GM18873 (cell line): ENCODE data around the gene ABHD12.
"Not testable (repeated sequence)": the region's sequence is repeated elsewhere in the genome, so short reads cannot be mapped to it uniquely, and the experiment has no call there.

ENCODE experiments used
- ATAC-seq: cut with Tn5 transposase; IDR thresholded peaks from one replicate; pipeline ENCODE4 v1.9.1; 2021; ENCODE audit warnings: mild to moderate bottlenecking, moderate library complexity, moderate number of reproducible peaks; ENCODE audit not compliant: unreplicated experiment, low FRiP score

ABHD12 gene

DNA sequence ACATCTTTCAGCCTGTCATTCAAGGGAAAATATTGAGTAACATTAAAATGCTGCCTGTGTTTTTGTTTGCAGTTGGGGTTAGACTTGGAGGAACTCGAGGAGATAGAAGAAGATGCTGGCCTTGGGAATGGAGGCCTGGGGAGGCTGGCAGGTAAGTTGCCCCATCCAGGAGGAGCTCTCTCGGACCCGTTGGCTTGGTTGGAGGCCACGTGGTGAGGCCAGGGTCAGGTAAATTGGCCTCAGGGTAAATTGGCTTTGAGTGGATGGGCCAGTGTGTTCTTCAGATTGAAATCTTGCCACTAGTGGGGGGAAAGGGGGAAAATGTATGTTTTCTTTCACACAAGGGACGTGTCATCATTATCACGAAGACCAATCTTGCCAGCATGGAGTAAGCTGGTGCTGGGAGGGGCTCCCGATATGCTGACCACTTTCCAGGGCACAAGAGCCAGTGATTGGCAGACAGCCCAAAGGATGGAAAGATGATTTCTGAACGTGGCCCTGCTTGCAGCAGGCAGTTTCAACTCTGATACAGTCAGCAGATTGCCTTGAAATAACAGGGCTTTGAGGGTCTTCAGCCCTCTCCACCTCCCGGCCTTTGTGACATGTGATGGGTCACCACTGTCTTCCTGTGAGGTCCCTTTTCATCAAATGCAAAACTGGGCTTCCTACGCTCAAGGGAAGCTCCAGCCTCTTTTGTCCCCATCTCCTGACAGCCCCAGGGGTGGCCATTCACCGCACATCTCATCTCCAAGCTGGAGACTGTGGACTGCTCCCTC is 121.4 kb downstream of the ABHD12 start:
- no peak for ATAC-seq

DNA sequence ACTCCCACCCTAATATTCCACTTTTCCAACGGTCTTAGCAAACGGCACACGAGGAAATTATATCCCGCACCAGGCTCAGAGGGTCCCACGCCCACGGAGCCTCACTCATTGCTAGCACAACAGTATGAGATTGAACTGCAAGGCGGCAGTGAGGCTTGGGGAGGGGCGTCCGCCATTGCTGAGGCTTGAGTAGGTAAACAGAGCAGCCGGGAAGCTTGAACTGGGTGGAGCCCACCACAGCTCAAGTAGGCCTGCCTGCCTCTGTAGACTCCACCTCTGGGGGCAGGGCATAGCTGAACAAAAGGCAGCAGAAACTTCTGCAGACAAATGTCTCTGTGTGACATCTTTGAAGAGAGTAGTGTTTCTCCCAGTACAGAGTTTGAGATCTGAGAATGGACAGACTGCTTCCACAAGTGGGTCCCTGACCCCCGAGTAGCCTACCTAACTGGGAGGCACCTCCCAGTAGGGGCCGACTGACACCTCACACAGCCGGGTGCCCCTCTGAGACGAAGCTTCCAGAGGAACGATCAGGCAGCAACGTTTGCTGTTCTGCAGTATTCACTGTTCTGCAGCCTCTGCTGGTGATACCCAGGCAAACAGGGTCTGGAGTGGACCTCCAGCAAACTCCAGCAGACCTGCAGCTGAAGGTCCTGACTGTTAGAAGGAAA is 129.7 kb downstream of the ABHD12 start:
- not testable (repeated sequence) for ATAC-seq

DNA sequence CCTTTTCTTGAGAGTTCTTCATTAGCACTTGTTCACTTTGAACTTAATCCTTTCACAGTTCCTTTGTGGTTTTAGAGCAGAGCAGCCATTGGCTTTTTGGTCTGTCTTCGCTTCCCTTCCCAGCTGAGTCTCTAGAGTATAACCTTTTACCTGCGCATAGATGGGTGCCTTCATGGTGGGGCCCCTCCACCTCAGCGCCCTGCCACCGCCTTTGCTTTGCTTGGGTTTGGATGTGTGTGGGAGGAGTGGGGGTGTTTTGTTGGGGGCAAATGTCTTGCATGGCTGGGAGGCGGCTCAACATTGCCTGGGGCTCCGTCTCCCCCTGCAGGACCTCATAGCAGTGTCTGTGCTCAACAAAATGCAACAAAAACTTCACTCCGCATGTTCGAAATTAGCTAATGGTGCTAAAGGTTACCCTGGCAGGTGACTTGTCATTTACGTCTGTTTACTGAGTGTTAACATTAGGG is 130.8 kb downstream of the ABHD12 start:
- ATAC-seq, result no peak

DNA sequence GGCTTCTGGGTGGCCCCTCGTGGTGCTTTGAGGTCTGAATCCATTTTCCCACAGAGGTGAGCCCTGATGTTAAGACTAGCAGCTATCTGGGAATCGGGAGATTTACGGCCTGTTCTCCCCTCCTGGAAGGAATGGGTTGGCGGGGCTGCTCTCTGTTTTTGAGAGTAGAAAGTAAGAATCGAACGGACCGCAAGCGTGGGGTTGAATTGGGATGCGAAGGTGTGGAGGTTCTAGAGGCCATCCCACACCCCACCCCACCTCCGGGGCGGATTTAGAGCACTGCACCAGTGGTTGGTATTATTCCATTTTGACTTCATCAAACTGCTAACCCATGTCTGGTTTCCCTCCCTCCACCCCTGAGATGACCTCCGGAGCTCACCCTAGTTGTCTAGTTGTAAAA is 131.3 kb downstream of the ABHD12 start:
- no peak for ATAC-seq

DNA sequence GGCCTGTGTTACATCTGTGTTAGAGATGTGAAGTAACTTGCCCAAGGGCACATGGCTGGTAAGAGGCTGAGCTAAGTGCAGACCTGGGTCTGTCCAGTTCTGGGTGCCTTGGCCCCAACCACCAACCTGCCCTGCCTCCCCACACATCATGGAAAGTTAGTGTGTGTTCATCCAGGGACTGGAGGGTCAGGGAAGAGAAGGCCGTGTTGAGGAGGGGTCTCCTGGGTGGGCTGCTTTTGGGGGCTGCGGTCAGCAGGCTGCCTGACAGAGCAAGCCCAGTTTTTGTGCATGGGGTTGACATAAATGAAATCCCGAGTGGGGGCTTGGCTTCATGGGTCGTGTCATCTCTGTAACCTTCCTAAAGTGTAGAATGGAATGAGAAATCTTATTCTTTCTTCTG is 131.8 kb downstream of the ABHD12 start:
- ATAC-seq, result no peak

DNA sequence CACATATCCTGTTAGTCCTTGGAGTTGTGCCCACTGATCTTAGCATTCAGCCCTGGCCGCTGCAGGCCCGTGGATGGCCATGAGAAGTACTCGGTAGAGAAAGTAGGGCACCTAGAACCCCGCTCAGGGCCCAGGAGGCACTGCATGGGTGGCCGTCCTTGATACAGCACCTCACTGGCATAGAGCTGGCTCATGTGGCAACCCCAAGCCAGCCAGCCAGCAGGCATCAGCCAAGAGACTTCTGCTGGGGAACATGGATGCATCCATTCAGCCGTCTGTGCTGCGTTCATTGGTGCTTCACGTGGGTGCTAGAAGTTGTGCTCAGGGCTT is 132.2 kb downstream of the ABHD12 start:
- no peak for ATAC-seq

DNA sequence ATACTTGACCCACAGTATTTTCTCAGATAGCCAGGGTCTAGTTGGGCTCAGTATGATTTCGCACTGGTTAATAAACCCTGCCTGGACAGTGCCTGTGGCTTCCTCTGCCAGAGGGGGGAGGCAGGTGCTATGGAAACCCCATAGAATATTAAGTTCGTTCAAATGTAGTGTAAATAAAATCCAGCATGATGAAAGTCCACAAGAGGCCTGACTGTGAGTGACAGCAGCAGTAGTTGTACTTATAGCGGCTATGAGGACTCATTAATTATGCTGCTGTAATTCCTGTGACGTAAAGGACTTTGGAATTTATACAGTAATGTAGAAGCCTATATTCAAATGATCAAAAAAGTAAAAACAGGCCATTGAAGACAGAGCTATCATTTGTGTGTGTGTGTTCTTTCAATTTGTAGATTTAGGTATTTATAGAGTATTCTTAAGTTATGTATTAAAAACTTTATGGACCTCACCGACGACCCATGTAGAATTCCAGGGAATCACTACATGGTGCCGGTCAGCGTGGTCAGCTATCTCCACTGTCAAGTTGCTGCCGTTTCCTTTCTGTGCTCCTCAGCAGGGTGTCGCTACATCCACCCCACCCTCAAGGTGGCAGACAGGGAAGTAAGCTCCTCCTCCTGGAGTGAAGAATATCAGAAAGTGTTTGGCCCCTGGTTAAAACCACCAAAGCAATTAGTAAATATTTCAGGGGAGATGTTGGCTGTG is 132.7 kb downstream of the ABHD12 start:
- no peak for ATAC-seq

DNA sequence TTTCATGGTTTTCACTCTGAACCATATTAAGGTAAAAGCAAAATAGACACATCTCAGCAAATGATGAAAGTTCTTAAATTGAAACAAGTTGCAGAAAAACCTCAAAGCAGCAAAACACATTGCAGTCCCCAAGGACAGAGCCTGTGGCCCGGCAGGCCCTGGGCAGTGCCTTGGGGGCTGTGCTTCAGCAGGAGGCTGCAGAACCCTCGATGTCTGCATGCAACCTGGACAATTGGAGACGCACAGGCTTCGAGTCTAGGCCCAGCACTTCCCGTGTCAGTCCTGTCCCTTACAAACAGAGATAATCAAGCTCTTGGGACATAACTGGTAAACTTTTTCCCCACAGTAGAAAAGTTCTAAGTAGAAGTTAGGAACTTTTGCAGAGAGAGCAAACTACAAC is 133.5 kb downstream of the ABHD12 start:
- ATAC-seq, result no peak

DNA sequence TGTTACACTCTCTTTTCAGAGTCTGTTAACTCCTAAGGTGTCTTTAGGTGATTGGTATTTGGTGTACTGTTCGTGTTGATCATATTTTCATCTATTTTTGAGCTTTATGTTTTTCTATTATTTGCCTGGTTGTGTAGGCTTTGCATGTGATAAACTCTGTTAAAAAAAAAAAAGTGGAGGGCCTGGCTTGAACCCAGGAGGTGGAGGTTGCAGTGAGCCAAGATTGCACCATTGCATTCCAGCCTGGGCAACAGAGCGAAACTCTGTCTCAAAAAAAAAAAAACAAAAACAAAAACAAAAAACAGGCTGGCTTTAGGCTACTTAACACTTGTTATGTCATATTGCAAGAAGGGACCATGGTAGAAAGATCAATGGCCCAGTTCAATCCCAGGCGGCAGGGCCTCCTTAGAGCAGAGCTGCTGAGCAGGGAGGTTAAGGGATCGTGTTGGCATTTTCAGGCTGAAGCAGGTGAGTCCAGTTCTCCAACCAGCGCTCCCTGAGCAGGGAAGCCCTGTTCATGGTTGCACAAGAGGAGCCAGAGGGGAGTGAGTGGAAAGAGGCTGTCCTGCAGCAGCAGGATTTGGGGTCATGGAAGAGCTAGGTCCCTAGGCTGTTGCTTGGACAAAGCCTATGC is 134.3 kb downstream of the ABHD12 start:
- no peak for ATAC-seq

DNA sequence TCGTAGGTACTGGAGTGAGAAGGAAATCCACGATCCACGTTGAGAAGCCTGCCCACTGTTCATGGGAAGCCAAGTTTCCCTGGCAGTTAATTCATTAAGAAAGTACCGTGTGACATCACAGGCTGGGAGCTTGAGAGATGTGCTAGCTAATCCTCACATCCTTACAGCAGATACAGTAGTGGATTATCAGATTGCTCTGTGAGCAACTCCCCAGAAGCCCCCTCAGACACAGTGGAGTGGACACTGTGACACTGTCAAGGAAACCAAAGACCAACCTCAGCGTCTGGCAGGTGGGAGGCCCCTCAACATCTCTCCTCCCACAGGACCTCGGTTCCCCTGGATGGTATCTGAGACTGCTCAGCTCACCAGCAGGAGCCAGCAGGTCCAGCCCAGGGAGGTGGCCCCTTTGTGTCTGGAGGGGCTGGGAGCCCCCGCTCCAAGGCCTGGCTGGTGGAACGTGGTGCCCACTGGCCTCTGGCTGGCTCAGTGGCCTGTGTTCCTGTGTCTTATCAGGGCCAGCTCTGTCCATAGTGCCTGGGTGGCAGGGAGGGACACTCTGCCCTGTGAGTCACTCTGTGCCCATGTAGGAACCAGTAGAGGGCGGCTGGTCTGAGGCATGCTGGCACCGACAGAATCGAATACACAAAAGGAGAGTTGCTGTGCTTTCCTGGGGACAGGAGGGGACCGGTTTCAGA is 135.5 kb downstream of the ABHD12 start:
- ATAC-seq, result no peak

DNA sequence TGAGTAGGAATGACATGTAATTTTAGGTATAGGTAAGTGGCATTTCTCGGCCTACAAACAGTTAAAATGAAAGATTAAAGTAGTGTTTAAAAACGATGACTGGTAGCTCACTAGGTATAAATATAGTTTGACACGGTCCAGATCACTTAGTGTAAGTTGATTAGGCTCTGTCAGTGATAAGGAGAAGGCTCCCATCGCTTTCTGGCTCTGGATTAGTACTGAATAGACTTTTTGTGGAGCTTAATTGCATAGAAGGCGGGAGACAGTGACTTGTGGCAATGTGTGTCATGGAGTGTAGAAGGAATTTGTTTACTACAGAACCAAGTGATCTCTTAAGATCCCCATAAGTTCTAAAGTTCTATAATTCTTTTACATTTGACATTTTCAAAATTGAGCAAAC is 136.1 kb downstream of the ABHD12 start:
- no peak for ATAC-seq

DNA sequence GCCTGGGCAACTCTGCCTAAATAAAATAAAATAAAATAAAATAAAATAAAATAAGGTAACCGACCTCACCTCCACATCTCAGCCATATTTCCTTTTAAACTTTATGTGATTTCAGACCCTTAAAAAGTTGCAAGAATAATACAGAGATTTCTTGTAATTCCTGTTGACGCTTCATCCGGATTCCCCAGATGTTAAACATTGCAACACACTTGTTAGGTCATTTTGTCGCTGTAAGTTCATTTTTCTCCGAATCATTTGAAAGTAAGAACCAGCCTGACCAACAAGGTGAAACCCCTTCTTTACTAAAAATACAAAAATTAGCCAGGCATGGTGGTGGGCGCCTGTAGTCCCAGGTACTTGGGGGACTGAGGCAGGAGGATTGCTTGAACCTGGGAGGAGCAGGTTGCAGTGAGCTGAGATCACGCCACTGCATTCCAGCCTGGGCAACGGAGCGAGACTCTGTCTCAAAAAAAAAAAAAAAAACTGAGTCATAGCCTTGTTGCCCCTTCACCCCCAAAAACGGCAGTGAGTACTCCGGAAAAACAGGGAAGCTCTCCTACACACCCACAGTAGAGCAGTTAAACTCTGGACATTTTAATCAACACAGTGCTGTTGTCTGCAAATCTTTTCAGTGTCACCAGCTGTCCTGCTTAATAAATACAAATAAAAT is 136.9 kb downstream of the ABHD12 start:
- ATAC-seq, result no peak

DNA sequence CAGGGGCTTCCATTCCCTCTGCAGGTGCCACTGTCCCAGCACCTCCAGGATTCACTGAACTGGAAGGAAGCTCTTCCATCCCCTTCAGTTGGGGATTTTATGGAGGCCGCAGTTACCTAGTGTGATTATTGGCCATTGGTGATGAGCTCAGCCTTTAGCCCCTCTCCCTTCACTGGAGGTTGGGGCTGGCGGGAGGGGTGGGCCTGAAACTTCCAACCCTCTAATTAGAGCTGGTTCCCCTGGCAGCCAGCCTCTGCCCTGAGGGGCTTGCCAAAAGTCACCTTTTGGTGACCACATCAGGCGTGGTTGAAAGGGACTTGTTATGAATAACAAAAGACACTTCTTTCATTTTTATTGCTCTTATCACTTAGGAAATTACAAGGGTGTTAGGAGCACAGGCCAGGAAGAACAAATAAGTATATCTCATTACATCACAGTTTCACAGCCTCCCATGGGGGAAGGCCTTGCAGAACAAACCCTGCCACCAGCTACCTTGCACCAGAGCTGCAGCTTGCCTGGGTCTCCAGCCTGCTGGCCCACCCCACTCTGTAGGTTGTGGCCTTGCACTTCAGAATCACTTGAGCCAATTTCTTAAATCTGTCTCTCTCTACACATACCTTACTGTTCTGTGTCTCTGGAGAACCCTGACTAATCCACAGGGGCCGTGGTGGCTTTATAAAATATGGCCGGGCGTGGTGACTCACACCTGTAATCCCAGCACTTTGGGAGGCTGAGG is 137.8 kb downstream of the ABHD12 start:
- ATAC-seq, result no peak

DNA sequence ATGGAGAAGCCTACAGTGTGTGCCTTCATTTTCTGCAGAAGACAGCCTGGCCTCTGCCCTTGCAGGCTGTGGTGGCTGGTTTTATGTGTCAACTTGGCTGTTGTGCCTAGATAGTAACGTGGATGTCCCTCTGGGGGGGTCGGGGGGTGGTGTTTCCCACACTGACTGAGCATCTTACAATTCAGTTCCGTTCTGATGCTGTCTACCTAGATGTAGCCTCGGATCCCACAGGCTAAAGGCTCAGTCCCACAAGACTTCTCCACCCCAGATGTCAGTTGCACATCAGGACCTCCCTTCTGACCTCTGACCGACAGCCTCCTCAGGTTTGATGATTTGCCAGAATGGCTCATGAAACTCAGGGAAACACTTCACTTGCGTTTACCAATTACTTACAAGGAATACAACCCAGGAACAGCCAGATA is 138.4 kb downstream of the ABHD12 start:
- no peak for ATAC-seq

DNA sequence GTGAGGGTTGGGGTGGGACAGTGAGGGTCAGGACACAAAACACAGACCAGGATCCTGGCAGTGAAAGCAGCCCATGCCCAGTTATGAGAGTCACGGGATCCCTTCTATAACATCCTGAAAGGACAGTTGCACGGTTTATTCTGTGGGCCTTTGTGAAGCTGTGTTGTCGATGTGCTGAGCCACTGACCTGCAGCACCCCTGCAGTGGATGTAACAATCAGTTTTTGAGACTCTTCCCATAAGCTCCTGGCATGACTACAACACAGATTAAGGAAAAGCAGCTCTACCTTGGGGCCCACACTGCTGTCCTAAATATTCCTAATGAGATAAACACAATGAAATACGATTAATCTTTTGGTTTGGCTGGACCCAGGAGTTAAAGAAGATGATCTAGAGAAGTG is 139.1 kb downstream of the ABHD12 start:
- ATAC-seq, result no peak

DNA sequence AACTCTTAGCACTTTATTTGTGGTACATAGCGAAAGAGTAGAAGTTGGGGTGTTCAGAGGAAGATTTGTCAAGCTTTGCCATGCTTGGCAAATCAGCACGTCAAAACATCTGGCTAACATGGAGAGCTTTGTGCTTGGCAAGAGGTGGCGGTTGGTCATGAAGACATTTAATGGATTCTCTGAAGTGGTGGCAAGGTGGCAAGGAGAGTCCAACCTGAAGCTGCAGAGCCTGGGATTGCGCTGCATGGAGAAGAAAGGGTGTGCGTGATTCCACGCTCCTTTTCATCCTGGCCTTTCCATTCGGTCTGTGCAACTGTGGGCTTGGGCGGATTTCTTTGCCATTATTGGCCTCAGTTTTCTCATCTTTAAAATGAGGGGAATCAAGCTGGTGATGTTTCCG is 139.6 kb downstream of the ABHD12 start:
- ATAC-seq, result no peak

DNA sequence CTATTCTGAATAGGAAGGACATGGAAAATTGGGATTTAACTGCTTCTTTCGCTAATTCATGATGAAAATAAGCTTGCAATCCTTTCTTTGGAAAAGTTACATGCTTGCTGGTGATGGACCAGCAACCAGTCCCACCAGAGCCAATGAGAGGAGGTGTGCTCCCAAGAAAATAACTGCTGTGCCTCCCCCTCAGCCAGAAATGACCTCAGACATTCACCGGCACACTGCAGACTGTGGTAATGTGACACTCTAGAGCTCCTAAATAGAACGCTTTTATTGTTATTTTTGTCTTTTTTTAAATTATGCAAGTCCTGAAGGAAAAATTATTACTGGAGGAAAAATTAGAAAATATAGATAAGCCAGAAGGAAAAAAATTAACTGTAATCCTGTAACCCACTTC is 140.1 kb downstream of the ABHD12 start:
- no peak for ATAC-seq
